Neural progenitor cell (in vitro differentiated cells): Measurements from ENCODE around the gene TMEM108. TPM values are rescaled to one million over a fixed set of nuclear protein-coding genes. Genes with fewer than 3 reads are reported as not detected.

ENCODE experiments used
- DNase-seq: peaks from one replicate; pipeline ENCODE4 v3.0.0-alpha.2; 2016; ENCODE audit warnings: low spot score
- H2AFZ ChIP-seq: fragments of 200-600 bp; sonication (generic); replicated peaks from 2 replicates; pipeline ENCODE4 v1.6.1; 2016; ENCODE audit warnings: antibody characterized with exemption
- H3F3A ChIP-seq: fragments of 200-600 bp; sonication (generic); 2 replicates; pipeline ENCODE4 v1.6.1; 2016; ENCODE audit warnings: antibody characterized with exemption, low read depth
- H3K27ac ChIP-seq: fragments of 200-600 bp; sonication (generic); 2 replicates; pipeline ENCODE4 v1.5.1; 2016; ENCODE audit warnings: mild to moderate bottlenecking
- H3K27me3 ChIP-seq: fragments of 200-600 bp; sonication (generic); 2 replicates; pipeline ENCODE4 v1.6.1; 2016; ENCODE audit warnings: mild to moderate bottlenecking, moderate library complexity
- H3K36me3 ChIP-seq: fragments of 200-600 bp; sonication (generic); 2 replicates; pipeline ENCODE4 v1.5.1; 2016
- H3K4me1 ChIP-seq: fragments of 200-600 bp; sonication (generic); 2 replicates; pipeline ENCODE4 v1.6.1; 2016; ENCODE audit warnings: mixed run types
- H3K4me2 ChIP-seq: fragments of 200-600 bp; sonication (generic); 2 replicates; pipeline ENCODE4 v1.6.1; 2016
- H3K4me3 ChIP-seq: fragments of 200-600 bp; sonication (generic); 2 replicates; pipeline ENCODE4 v1.5.1; 2016
- H3K79me2 ChIP-seq: fragments of 200-600 bp; sonication (generic); 2 replicates; pipeline ENCODE4 v1.6.1; 2016; ENCODE audit warnings: low read depth
- H3K9ac ChIP-seq: fragments of 200-600 bp; sonication (generic); 2 replicates; pipeline ENCODE4 v1.6.1; 2016
- H3K9me3 ChIP-seq: fragments of 200-600 bp; sonication (generic); 2 replicates; pipeline ENCODE4 v1.5.1; 2016; ENCODE audit warnings: low read depth
- H4K20me1 ChIP-seq: fragments of 200-600 bp; sonication (generic); 2 replicates; pipeline ENCODE4 v1.6.1; 2016; ENCODE audit warnings: low read depth
- H3K27ac Mint-ChIP-seq: 3 replicates; pipeline ENCODE4 v1.8.0; 2021; ENCODE audit warnings: mixed read lengths
- H3K27me3 Mint-ChIP-seq: 2 replicates; pipeline ENCODE4 v1.8.0; 2022; ENCODE audit warnings: low read depth, mild to moderate bottlenecking, inconsistent platforms, moderate library complexity, mixed read lengths; ENCODE audit not compliant: insufficient read depth
- H3K36me3 Mint-ChIP-seq: 3 replicates; pipeline ENCODE4 v1.8.0; 2021; ENCODE audit warnings: mixed read lengths
- H3K4me1 Mint-ChIP-seq: 3 replicates; pipeline ENCODE4 v1.8.0; 2021; ENCODE audit warnings: mixed read lengths
- H3K4me3 Mint-ChIP-seq: 3 replicates; pipeline ENCODE4 v1.8.0; 2021; ENCODE audit warnings: mild to moderate bottlenecking, moderate library complexity, mixed read lengths
- H3K9me3 Mint-ChIP-seq: 3 replicates; pipeline ENCODE4 v1.8.0; 2020; ENCODE audit warnings: mixed read lengths
- EZH2 ChIP-seq: fragments of 200-600 bp; sonication (generic); IDR thresholded peaks from 2 replicates; pipeline ENCODE4 v1.6.1; 2017; ENCODE audit warnings: antibody characterized with exemption, mild to moderate bottlenecking, moderate library complexity
- EZH2phosphoT487 ChIP-seq: fragments of 200-600 bp; sonication (generic); IDR thresholded peaks from 2 replicates; pipeline ENCODE4 v1.6.1; 2017; ENCODE audit warnings: antibody characterized with exemption
- total RNA-seq: library from RNA; depleted of rRNA; stranded (reverse); fragments of >200 nt; gene quantifications from 2 replicates; pipeline ENCODE4 v1.2.3, GENCODE V29; 2015; ENCODE audit warnings: low replicate concordance
- TF ChIP-seq, protein P1 (sequence below): fragments of 200-600 bp; sonication (generic); IDR thresholded peaks from 2 replicates; pipeline ENCODE4 v1.5.1; 2017; ENCODE audit warnings: antibody characterized with exemption, mild to moderate bottlenecking

The TMEM108 gene
- total RNA-seq, 1 donor from 2014 or later: 4.8 TPM

DNA sequence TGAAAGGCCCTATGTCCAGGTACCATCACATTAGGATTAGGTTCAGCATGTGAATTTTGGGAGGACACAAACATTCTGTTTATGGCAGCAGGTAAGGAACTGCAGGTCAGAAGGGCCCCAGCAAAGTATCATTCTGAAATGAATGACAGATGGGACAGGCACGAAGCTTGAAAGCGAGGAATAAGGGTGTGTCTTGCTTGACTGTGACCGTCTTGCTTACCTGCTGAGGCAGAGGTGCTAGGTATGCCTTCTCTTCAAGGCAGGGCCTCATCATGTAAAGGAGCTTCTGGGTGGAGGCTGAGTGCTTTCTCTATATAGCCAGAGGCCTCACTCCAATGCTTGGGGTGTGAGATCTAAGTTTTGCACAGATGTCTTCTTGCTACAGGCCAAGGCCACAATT lies 41.4 kb downstream of the TMEM108 start:
- no peaks in the 10 kb centered on the region for H3K4me1 ChIP-seq
- Mint-ChIP-seq H3K36me3 (no peaks in the 10 kb centered on the region), H3K4me1 (peaks cover 2% of the 10 kb centered on the region), H3K4me3 (no peak overlapping the region), H3K27ac (no peak overlapping the region), H3K9me3 (no peaks in the 10 kb centered on the region), H3K27me3 (no peaks in the 10 kb centered on the region)
- no peak overlapping the region for H3K27ac ChIP-seq
- no peak overlapping the region for H2AFZ ChIP-seq
- H3F3A ChIP-seq: no peaks in the 10 kb centered on the region
- no peak overlapping the region for H3K4me3 ChIP-seq
- no peaks in the 10 kb centered on the region for H3K79me2 ChIP-seq
- no peak overlapping the region for H3K4me2 ChIP-seq
- no peaks in the 10 kb centered on the region for H3K9me3 ChIP-seq
- H3K36me3 ChIP-seq: no peaks in the 10 kb centered on the region
- H3K9ac ChIP-seq: no peak overlapping the region
- H3K27me3 ChIP-seq: no peaks in the 10 kb centered on the region
- no peak for DNase-seq
- TF ChIP-seq EZH2 (no peak), EZH2phosphoT487 (no peak)
- TF ChIP-seq, protein P1, sequence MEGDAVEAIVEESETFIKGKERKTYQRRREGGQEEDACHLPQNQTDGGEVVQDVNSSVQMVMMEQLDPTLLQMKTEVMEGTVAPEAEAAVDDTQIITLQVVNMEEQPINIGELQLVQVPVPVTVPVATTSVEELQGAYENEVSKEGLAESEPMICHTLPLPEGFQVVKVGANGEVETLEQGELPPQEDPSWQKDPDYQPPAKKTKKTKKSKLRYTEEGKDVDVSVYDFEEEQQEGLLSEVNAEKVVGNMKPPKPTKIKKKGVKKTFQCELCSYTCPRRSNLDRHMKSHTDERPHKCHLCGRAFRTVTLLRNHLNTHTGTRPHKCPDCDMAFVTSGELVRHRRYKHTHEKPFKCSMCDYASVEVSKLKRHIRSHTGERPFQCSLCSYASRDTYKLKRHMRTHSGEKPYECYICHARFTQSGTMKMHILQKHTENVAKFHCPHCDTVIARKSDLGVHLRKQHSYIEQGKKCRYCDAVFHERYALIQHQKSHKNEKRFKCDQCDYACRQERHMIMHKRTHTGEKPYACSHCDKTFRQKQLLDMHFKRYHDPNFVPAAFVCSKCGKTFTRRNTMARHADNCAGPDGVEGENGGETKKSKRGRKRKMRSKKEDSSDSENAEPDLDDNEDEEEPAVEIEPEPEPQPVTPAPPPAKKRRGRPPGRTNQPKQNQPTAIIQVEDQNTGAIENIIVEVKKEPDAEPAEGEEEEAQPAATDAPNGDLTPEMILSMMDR: no peak
- H4K20me1 ChIP-seq: no peaks in the 10 kb centered on the region

DNA sequence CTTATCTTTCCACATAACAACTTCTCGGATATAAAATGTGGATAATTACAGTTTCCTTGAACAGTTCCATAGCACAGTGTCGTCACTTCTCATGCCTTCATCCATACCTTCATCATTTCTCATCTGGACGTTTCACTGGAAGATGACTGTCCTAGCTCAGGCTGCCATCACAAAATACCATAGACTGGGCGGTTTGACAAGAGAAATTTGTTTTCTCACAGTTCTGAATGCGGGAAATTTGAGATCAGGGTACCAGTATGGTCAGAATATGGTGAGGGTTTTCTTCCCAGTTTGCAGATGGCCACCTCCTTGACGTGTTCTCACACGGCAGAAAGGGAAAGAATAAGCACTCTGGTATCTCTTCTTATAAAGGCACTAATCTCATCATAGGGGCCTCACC lies 42.8 kb downstream of the TMEM108 start:
- H3K4me3 ChIP-seq: no peak overlapping the region
- no peak for DNase-seq
- no peak overlapping the region for H2AFZ ChIP-seq
- H3K27me3 Mint-ChIP-seq: no peaks in the 10 kb centered on the region
- H3K4me1 ChIP-seq: no peaks in the 10 kb centered on the region
- H3K79me2 ChIP-seq: no peaks in the 10 kb centered on the region
- H3F3A ChIP-seq: no peaks in the 10 kb centered on the region
- no peaks in the 10 kb centered on the region for H3K4me1 Mint-ChIP-seq
- no peak overlapping the region for H3K27ac ChIP-seq
- H3K36me3 Mint-ChIP-seq: no peaks in the 10 kb centered on the region
- no peaks in the 10 kb centered on the region for H4K20me1 ChIP-seq
- no peaks in the 10 kb centered on the region for H3K9me3 ChIP-seq
- TF ChIP-seq EZH2 (no peak), EZH2phosphoT487 (no peak)
- no peak overlapping the region for H3K9ac ChIP-seq
- no peak overlapping the region for H3K4me3 Mint-ChIP-seq
- no peak overlapping the region for H3K27ac Mint-ChIP-seq
- H3K27me3 ChIP-seq: no peaks in the 10 kb centered on the region
- no peaks in the 10 kb centered on the region for H3K36me3 ChIP-seq
- H3K9me3 Mint-ChIP-seq: no peaks in the 10 kb centered on the region
- no peak overlapping the region for H3K4me2 ChIP-seq

- Mint-ChIP-seq H3K27me3 (no peaks in the 10 kb centered on the region), H3K4me1 (no peaks in the 10 kb centered on the region)
Observed at GRCh38 chr3:133083395-133083794, 45.2 kb downstream of the TMEM108 start.

DNA sequence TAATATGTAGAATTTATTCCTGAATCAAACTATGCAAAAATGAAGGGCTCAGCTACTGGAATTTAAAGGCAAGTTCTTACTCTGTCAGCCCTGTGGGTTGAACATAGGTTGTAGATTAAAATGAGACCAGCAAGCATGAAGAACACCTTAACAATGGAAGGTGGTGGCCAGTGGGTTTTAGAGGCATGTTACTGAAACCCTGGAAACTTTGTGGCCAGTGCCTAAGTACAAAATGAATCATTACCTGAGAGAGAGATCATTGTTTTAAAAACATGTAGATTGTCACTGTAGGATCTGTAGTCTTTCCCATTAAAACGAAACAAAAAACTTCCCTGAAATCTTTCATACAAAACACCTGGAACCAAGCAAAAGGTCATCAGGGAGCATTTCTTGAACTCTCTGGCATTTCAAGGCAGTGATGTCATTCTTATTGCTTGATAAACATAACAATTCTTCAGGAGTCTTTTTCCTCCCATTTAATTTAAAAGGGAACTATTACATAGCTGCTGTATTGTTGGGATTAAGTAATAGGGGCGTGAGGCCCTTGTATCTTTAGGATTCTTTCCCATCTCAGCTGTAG lies 51.8 kb downstream of the TMEM108 start:
- Histone ChIP-seq H3K4me2 (no peak overlapping the region), H3F3A (no peaks in the 10 kb centered on the region), H3K36me3 (no peaks in the 10 kb centered on the region), H3K27me3 (no peaks in the 10 kb centered on the region), H3K79me2 (no peaks in the 10 kb centered on the region), H3K4me1 (no peaks in the 10 kb centered on the region), H3K4me3 (no peak overlapping the region), H3K9ac (no peak overlapping the region), H4K20me1 (no peaks in the 10 kb centered on the region), H3K9me3 (no peaks in the 10 kb centered on the region), H3K27ac (no peak overlapping the region), H2AFZ (no peak overlapping the region)
- Mint-ChIP-seq H3K4me1 (no peaks in the 10 kb centered on the region), H3K36me3 (no peaks in the 10 kb centered on the region), H3K9me3 (no peaks in the 10 kb centered on the region), H3K4me3 (no peak overlapping the region), H3K27me3 (no peaks in the 10 kb centered on the region), H3K27ac (no peak overlapping the region)
- DNase-seq: no peak
- TF ChIP-seq EZH2phosphoT487 (no peak), EZH2 (no peak)
- TF ChIP-seq, protein P1: no peak

More at GRCh38 chr3:133083395-133083794, 45.2 kb downstream of the TMEM108 start:
- DNase-seq: no peak
- H3K36me3 ChIP-seq: no peaks in the 10 kb centered on the region
- H3K27ac ChIP-seq: no peak overlapping the region
- no peak overlapping the region for H3K9ac ChIP-seq
- Mint-ChIP-seq H3K36me3 (no peaks in the 10 kb centered on the region), H3K9me3 (no peaks in the 10 kb centered on the region), H3K27ac (no peak overlapping the region), H3K4me3 (no peak overlapping the region)
- H3K27me3 ChIP-seq: no peaks in the 10 kb centered on the region
- H3K4me3 ChIP-seq: no peak overlapping the region
- no peak overlapping the region for H3K4me2 ChIP-seq
- no peaks in the 10 kb centered on the region for H3K79me2 ChIP-seq
- H2AFZ ChIP-seq: no peak overlapping the region
- H3K4me1 ChIP-seq: no peaks in the 10 kb centered on the region
- no peaks in the 10 kb centered on the region for H3F3A ChIP-seq
- no peaks in the 10 kb centered on the region for H4K20me1 ChIP-seq
- no peak for TF ChIP-seq EZH2phosphoT487
- no peak for TF ChIP-seq EZH2
- TF ChIP-seq, protein P1: no peak
- H3K9me3 ChIP-seq: no peaks in the 10 kb centered on the region
